Common myeloid progenitor, CD34-positive (primary cell): ENCODE measurements around the gene OR13J1. TPM values are rescaled to one million over a fixed set of nuclear protein-coding genes. Genes with fewer than 3 reads are reported as not detected.

ENCODE experiments used
- CTCF ChIA-PET: fragments of 350-600 bp; sonication (Branson Sonifier 250); formaldehyde crosslinking; loops from one replicate; lab custom pipeline; 2021; ENCODE audit warnings: antibody characterized with exemption; lab: Charles Lee
- POLR2A ChIA-PET: fragments of 350-600 bp; sonication (Branson Sonifier 250); formaldehyde crosslinking; loops from one replicate; lab custom pipeline; 2021; ENCODE audit warnings: antibody characterized with exemption; lab: Charles Lee
- DNase-seq, 3 donors: peaks; one replicate each; pipeline versions ENCODE4 v3.0.0 to v3.0.0-alpha.2; 2013
- H3K27ac ChIP-seq, 2 experiments: 1 replicate in 1 of 2; 2 replicates in 1 of 2; pipeline ENCODE4 v1.7.0; 2013; ENCODE audit warnings: inconsistent platforms in 2 of 2, low read length in 2 of 2, mild to moderate bottlenecking in 2 of 2, low read depth in 1 of 2, moderate library complexity in 1 of 2; ENCODE audit not compliant: severe bottlenecking in 2 of 2, insufficient read depth in 1 of 2, poor library complexity in 1 of 2
- H3K27me3 ChIP-seq, 5 experiments: replicated peaks in 2 of 5; 1 replicate in 3 of 5; 2 replicates in 2 of 5; pipeline versions ENCODE4 v1.6.1 to v1.7.0; 2013; ENCODE audit warnings: low read length in 4 of 5, mild to moderate bottlenecking in 2 of 5, moderate library complexity in 2 of 5, inconsistent platforms in 1 of 5; ENCODE audit not compliant: insufficient read depth in 5 of 5, control insufficient read depth in 4 of 5
- H3K36me3 ChIP-seq, 4 experiments: 1 replicate in 2 of 4; 2 replicates in 2 of 4; pipeline versions ENCODE4 v1.6.1 to v1.7.0; 2013; ENCODE audit warnings: low read length in 3 of 4, control low read depth in 1 of 4, mild to moderate bottlenecking in 1 of 4; ENCODE audit not compliant: control insufficient read depth in 4 of 4, insufficient read depth in 4 of 4
- H3K4me1 ChIP-seq, 4 experiments: 1 replicate in 3 of 4; 2 replicates in 1 of 4; pipeline versions ENCODE4 v1.6.1 to v1.7.1; 2013; ENCODE audit warnings: low read length in 3 of 4, mild to moderate bottlenecking in 3 of 4, control low read depth in 1 of 4, inconsistent platforms in 1 of 4, moderate library complexity in 1 of 4; ENCODE audit not compliant: control insufficient read depth in 4 of 4, insufficient read depth in 4 of 4; ENCODE audit errors: control extremely low read depth in 1 of 4
- H3K4me3 ChIP-seq, 7 experiments: 1 replicate in 4 of 7; 2 replicates in 3 of 7; pipeline versions ENCODE4 v1.5.1 to v1.7.0; 2013; ENCODE audit warnings: mild to moderate bottlenecking in 7 of 7, low read length in 6 of 7, moderate library complexity in 6 of 7, inconsistent platforms in 2 of 7, low read depth in 2 of 7, control low read depth in 1 of 7; ENCODE audit not compliant: insufficient read depth in 4 of 7, control insufficient read depth in 1 of 7; ENCODE audit errors: extremely low read depth in 1 of 7
- H3K9me3 ChIP-seq, 5 experiments: 1 replicate in 4 of 5; 2 replicates in 1 of 5; pipeline versions ENCODE4 v1.6.1 to v1.7.1; 2013; ENCODE audit warnings: low read length in 4 of 5, mild to moderate bottlenecking in 2 of 5, inconsistent platforms in 1 of 5, low read depth in 1 of 5, moderate library complexity in 1 of 5; ENCODE audit not compliant: control insufficient read depth in 4 of 5, insufficient read depth in 2 of 5; ENCODE audit errors: control extremely low read depth in 1 of 5
- WGBS: methylation state at CpG from one replicate; pipeline ENCODE4 v1.1.5; 2013; ENCODE audit not compliant: insufficient coverage; 5-methylcytosine and 5-hydroxymethylcytosine counted together
- polyA plus RNA-seq: library from polyadenylated mRNA; unstranded; fragments of 120-200 nt; gene quantifications from one replicate; pipeline ENCODE4 v1.2.1, GENCODE V29; 2013

Gene OR13J1
- not detected for polyA plus RNA-seq

- H3K4me1 ChIP-seq, result no peaks in the 10 kb centered on the region
- WGBS, result 93% methylated on average over 7 of the region's 8 CpGs
- ChIA-PET CTCF (interaction anchor here (1.1 to 1.5 kb wide), 3 partner anchors 10 to 81 kb away, joined by 3 to 5 read pairs (median 4); no protein-coding TSS in a partner anchor), POLR2A (no interaction called here)
- no peak for DNase-seq
- H3K27ac ChIP-seq, result no peak within 1 kb of the TSS
- H3K4me3 ChIP-seq, result no peak within 1 kb of the TSS
- peaks cover 0 to 13% (median 0%) of the 10 kb centered on the region in 5 experiments for H3K27me3 ChIP-seq
- H3K36me3 ChIP-seq, result no peaks in the 10 kb centered on the region
- peaks cover 0 to 3% (median under 1%) of the 10 kb centered on the region in 5 experiments for H3K9me3 ChIP-seq
Observed at GRCh38 chr9:35870351-35870923, at the start of gene OR13J1. Gene OR13J1 (minus strand): TSS chr9:35870401. CDS start chr9:35870401, 0 bp downstream.

GRCh38 chr9:35919212-35920008, 49.2 kb upstream of the OR13J1 start:
- Histone ChIP-seq H3K27me3 (no peaks in the 10 kb centered on the region), H3K27ac (no peak overlapping the region), H3K36me3 (no peaks in the 10 kb centered on the region), H3K4me1 (peaks cover 6 to 42% (median 28%) of the 10 kb centered on the region in 4 experiments), H3K4me3 (no peak overlapping the region), H3K9me3 (no peaks in the 10 kb centered on the region)
- CTCF ChIA-PET, result interaction anchor here (0.9 to 3.1 kb wide), 6 partner anchors 8 to 28 kb away, joined by 3 to 16 read pairs (median 4); no protein-coding TSS in a partner anchor
- WGBS, result no CpG with 5 or more reads among the region's 3 CpGs
- no peak for DNase-seq
- POLR2A ChIA-PET, result no interaction called here

- H3K4me3 ChIP-seq, result no peak overlapping the region
- DNase-seq, result no peak
- H3K36me3 ChIP-seq, result no peaks in the 10 kb centered on the region
- H3K27me3 ChIP-seq, result no peaks in the 10 kb centered on the region
- ChIA-PET CTCF (interaction anchor here (0.5 to 3.1 kb wide), 4 partner anchors 9 to 273 kb away, joined by 3 to 16 read pairs (median 6); no protein-coding TSS in a partner anchor), POLR2A (no interaction called here)
- WGBS, result 100% methylated on average over 1 of the region's 3 CpGs
- H3K4me1 ChIP-seq, result peaks cover 6 to 35% (median 24%) of the 10 kb centered on the region in 4 experiments
- H3K27ac ChIP-seq, result no peak overlapping the region
- no peaks in the 10 kb centered on the region for H3K9me3 ChIP-seq
Observed at GRCh38 chr9:35918780-35919179, 48.6 kb upstream of the OR13J1 start.

DNA sequence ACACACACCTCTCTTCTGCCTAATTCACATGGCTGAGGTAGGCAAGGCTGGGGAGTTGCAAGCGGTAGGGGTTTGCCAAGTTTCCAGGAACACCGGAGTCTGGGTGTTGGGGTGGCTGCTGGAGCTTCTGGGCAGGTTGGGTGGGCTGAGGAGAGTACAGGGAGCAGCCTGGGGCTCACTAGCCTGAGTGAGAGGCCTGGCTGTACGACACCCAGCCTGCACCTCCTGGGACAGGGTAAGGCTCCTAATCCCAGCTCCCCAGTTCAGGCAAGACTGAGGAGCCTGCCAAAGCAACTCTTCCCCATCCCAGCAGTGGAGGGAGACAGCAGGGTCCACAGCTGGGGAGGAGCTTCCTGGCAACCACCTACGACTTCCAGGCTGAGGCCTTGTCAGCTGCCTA, 47.1 kb upstream of the OR13J1 start:
- ChIA-PET CTCF (interaction anchor here (1.7 kb wide), 1 partner anchor 24 kb away, joined by 4 read pairs; no protein-coding TSS in a partner anchor), POLR2A (no interaction called here)
- Histone ChIP-seq H3K36me3 (no peaks in the 10 kb centered on the region), H3K27me3 (no peaks in the 10 kb centered on the region), H3K9me3 (no peaks in the 10 kb centered on the region), H3K4me3 (no peak overlapping the region), H3K27ac (no peak overlapping the region), H3K4me1 (peaks cover 6 to 28% (median 17%) of the 10 kb centered on the region in 4 experiments)
- 84% methylated on average over 3 of the region's 4 CpGs for WGBS
- DNase-seq, result no peak

- Histone ChIP-seq H3K27me3 (no peaks in the 10 kb centered on the region), H3K4me1 (peaks cover 6 to 35% (median 29%) of the 10 kb centered on the region in 4 experiments), H3K36me3 (no peaks in the 10 kb centered on the region), H3K27ac (no peak overlapping the region), H3K9me3 (no peaks in the 10 kb centered on the region), H3K4me3 (no peak overlapping the region)
- ChIA-PET CTCF (no interaction called here), POLR2A (no interaction called here)
- DNase-seq, result no peak
- 99% methylated on average over 16 of the region's 16 CpGs for WGBS
Observed at GRCh38 chr9:35915681-35916294, 45.6 kb upstream of the OR13J1 start.

- POLR2A ChIA-PET, result interaction anchor here (0.6 kb wide), 1 partner anchor 71 kb away, joined by 5 read pairs; no protein-coding TSS in a partner anchor
- WGBS, result 50% methylated on average over 8 of the region's 9 CpGs
- CTCF ChIA-PET, result interaction anchor here (0.6 kb wide), 1 partner anchor 36 kb away, joined by 3 read pairs; no protein-coding TSS in a partner anchor
- Histone ChIP-seq H3K4me1 (peaks cover 0 to 36% (median 32%) of the 10 kb centered on the region in 4 experiments), H3K4me3 (no peak overlapping the region), H3K36me3 (no peaks in the 10 kb centered on the region), H3K27me3 (no peaks in the 10 kb centered on the region), H3K27ac (no peak overlapping the region), H3K9me3 (no peaks in the 10 kb centered on the region)
- peak; percentile 76 to 88 (median 85) for DNase-seq
Observed at GRCh38 chr9:35914301-35914807, 44.2 kb upstream of the OR13J1 start.
